Stimulated activated memory B cell treated with anti-CD40 and anti-IgM and Interleukin-4, amounts not matched to agents 10 μg/mL and 1 μg/mL and 100 μg/mL, for 72 hours (primary cell): Measurements from ENCODE around the gene ARRB1.
"Not testable (repeated sequence)": the region's sequence is repeated elsewhere in the genome, so short reads cannot be mapped to it uniquely, and the experiment has no call there.

ENCODE experiments used
- ATAC-seq: fragments of 150-1000 bp; cut with Tn5 transposase; 2 replicates; pipeline ENCODE4 v1.10.0; 2021
- H3K27ac Mint-ChIP-seq: one replicate; pipeline ENCODE4 v1.8.0; 2022; ENCODE audit warnings: mild to moderate bottlenecking, mixed read lengths
- H3K27me3 Mint-ChIP-seq: one replicate; pipeline ENCODE4 v1.8.0; 2022; ENCODE audit warnings: mixed read lengths
- H3K36me3 Mint-ChIP-seq: one replicate; pipeline ENCODE4 v1.8.0; 2022; ENCODE audit warnings: mixed read lengths
- H3K4me1 Mint-ChIP-seq: one replicate; pipeline ENCODE4 v1.8.0; 2022; ENCODE audit warnings: mixed read lengths
- H3K4me3 Mint-ChIP-seq: one replicate; pipeline ENCODE4 v1.8.0; 2022; ENCODE audit warnings: mild to moderate bottlenecking, moderate library complexity, mixed read lengths
- H3K9me3 Mint-ChIP-seq: one replicate; pipeline ENCODE4 v1.8.0; 2022; ENCODE audit warnings: mixed read lengths

Gene ARRB1

DNA sequence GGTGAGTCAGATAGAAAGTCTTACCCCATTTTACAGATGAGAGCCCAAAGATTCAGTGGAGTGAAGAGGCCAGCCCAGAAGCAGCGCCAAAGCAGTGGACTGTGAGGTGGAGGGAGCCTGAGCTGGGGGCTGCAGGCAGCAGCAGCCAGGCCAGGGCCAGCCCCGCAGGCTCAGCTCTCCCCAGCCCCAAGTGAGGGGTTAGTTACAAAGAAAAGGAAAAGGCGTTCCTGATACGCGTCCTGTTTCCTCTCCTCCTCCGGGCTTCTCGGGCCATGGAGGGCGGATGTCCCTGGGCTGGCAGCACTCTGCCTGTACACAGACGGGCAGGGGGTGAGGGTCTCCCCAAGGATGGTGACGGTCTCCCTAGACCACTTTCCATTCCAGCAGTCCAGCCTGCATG, 44.9 kb downstream of the ARRB1 start:
- H3K36me3 Mint-ChIP-seq = no peaks in the 10 kb centered on the region
- ATAC-seq = no peak
- H3K27me3 Mint-ChIP-seq = no peaks in the 10 kb centered on the region
- H3K4me3 Mint-ChIP-seq = no peak overlapping the region
- H3K9me3 Mint-ChIP-seq = no peaks in the 10 kb centered on the region
- H3K27ac Mint-ChIP-seq = no peak overlapping the region
- H3K4me1 Mint-ChIP-seq = no peaks in the 10 kb centered on the region

DNA sequence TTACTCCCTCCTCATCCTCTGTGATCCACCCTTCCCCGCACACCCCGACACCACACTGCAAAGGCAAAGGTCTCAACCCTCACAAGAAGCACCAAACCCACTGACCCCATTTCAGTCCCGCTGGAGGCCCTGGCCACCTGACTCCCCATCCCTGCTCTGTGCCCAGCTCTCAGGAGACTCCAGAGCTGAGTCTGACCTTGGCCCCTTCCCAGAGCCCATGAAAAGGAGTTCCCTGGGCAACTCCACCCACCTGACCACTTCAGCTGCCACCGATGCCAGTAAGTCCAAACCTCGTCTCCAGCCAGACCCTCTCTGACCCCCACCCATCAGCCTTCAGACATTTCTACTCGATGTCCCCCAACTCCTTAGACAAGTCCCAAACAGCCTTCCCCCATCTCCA, 45.5 kb downstream of the ARRB1 start:
- H3K4me1 Mint-ChIP-seq = no peaks in the 10 kb centered on the region
- no peaks in the 10 kb centered on the region for H3K27me3 Mint-ChIP-seq
- no peak for ATAC-seq
- H3K27ac Mint-ChIP-seq = no peak overlapping the region
- no peak overlapping the region for H3K4me3 Mint-ChIP-seq
- no peaks in the 10 kb centered on the region for H3K9me3 Mint-ChIP-seq
- H3K36me3 Mint-ChIP-seq = no peaks in the 10 kb centered on the region

DNA sequence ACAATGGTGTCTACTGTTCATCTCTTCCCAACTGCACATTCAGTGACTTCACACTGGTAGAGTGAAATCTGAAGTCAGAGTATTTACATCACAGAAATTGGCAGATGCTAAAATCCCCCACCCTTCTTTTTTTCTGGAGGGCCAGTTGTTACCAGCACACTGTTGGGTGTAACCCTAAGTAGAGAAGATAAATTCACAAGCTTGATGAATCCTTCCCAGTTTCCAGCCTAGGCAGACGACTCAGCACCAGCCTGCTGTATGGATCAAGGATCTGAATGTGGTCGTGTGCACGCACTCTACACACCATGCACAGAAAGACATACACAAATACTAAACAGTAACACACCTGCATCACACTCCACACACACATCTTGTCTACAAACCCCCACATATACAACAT, 46.0 kb downstream of the ARRB1 start:
- no peaks in the 10 kb centered on the region for H3K9me3 Mint-ChIP-seq
- no peaks in the 10 kb centered on the region for H3K36me3 Mint-ChIP-seq
- H3K27ac Mint-ChIP-seq = no peak overlapping the region
- H3K4me3 Mint-ChIP-seq = no peak overlapping the region
- no peaks in the 10 kb centered on the region for H3K27me3 Mint-ChIP-seq
- ATAC-seq = no peak
- H3K4me1 Mint-ChIP-seq = no peaks in the 10 kb centered on the region

DNA sequence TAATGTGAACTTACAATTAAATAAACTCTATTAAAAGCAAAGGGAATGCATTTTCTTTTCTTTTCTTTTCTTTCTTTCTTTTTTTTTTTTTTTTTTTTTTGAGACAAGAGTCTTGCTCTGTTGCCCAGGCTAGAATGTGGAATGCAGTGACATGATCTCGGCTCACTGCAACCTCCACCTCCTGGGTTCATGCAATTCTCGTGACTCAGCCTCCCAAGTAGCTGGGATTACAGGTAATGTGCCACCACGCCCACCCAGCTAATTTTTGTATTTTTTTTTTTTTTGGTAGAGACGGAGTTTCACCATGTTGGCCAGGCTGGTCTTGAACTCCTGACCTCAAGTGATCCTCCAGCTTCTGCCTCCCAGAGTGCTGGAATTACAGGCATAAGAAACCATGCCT, 46.5 kb downstream of the ARRB1 start:
- not testable (repeated sequence) for H3K9me3 Mint-ChIP-seq, H3K27ac Mint-ChIP-seq, H3K4me3 Mint-ChIP-seq, ATAC-seq, H3K27me3 Mint-ChIP-seq, H3K36me3 Mint-ChIP-seq, H3K4me1 Mint-ChIP-seq

DNA sequence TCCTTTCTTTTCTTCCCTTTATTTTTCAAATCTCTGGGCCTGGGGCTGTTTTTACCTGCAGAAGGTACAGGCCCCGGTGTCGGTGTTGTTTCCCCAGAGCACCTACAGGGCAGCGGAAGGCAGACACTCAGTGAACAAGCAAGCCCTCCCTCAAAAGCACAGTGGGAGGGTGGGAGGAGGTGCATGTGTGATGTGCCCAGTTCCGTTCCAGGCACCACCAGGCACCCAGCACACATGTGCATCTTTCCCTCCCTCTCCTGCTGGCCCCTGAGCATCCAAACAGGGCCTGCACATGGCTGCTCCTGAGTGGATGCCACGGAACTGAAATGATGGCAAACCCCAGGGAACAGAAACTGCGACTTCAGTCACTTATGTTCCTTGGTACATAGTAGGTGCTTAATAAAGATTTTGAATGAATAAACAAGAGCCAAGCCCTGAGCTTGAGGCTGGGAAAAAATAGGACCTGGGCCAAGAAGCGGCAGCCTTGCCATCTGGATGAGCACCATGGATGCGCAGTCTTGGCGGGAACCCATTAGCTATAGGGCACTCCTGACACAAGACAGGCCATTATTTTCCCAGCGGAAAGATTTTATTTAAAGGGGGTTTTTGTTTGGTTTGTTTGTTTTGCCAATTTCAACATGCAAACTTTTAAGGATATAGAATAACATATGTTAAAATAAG, 47.8 kb downstream of the ARRB1 start:
- Mint-ChIP-seq H3K9me3 (no peaks in the 10 kb centered on the region), H3K27ac (no peak overlapping the region), H3K4me3 (no peak overlapping the region), H3K4me1 (no peaks in the 10 kb centered on the region), H3K36me3 (no peaks in the 10 kb centered on the region), H3K27me3 (no peaks in the 10 kb centered on the region)
- ATAC-seq = no peak

DNA sequence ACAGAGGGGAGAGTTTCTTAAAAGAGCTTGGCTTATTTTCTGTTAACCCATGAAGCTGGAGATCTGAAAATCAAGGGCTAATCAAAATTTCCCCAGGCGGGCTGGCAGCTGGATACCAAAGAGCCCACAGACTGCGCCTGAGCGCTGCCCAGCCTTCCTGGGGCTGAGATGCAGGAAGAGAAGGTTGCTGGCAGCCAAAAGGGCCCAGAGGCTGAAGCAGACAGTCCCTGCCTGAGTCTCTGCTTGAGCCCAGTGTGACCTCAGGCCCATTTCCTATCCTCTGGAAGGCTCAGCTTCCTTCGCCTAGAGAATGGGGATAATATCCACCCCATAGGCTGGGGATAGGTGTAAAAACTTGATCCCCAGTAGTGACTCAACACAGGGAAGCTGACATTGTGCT, 49.1 kb downstream of the ARRB1 start:
- Mint-ChIP-seq H3K4me3 (no peak overlapping the region), H3K27ac (no peak overlapping the region), H3K27me3 (no peaks in the 10 kb centered on the region), H3K4me1 (no peaks in the 10 kb centered on the region), H3K36me3 (no peaks in the 10 kb centered on the region), H3K9me3 (no peaks in the 10 kb centered on the region)
- ATAC-seq = no peak

DNA sequence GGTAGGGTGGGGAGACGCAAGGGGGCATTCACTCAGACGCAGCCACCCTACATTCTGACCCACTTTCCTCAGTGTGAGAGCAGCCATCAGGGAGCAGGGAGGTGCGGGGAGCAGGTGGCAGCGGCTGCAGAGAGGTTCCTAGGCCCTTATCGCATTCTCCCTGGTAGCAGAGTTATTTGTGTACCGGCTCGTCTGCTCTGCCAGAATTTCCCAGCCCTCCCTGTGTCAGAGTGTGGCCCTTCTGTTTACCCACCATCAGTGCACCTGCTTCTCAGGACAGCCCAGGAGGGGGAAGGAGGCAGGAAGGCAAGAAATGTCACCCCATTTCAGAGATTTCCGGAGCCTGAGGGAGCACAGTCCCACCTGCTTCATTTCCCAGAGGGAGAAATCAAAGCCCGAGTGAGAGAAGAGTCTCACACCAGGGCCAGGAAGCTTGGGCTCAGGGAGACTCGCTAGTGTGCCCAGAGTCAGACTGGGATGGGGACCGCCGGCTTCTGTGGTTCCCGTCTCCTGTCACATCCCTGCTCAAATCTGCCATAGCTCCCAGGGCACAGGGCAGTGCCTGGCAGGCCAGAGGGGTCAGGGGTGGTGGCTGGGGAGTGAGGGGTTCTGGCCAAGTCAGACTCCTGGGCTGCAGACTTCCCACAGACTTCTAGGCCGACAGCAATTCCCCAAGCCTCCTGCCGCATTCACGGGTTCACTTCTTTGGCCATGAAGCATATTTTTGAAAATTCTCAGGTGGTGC, 49.7 kb downstream of the ARRB1 start:
- Mint-ChIP-seq H3K27ac (no peak overlapping the region), H3K4me3 (no peak overlapping the region)
- ATAC-seq = no peak

DNA sequence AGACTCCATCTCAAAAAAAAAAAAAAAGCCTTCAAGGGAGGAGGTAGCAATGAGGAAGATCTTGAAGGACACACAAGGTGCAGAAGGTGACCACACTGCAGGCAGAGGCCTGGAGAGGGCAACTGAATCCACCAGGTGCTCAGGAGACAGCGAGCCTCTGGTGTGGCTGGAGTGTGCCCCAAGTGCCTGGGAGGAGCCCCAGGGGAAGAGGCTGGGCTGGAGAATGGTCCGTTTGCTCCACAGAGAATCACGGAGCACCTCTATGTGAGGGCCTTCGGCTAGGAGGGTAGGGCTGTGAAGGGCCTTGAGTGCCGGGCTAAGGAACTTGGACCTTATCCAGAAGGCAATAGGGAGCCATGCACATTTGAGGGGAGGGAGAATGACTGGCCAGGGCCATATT, 50.3 kb downstream of the ARRB1 start:
- Mint-ChIP-seq H3K4me3 (no peak overlapping the region), H3K27ac (no peak overlapping the region), H3K36me3 (no peaks in the 10 kb centered on the region), H3K9me3 (no peaks in the 10 kb centered on the region), H3K27me3 (no peaks in the 10 kb centered on the region), H3K4me1 (no peaks in the 10 kb centered on the region)
- no peak for ATAC-seq

More for the DNA sequence above, 49.7 kb downstream of the ARRB1 start:
- Mint-ChIP-seq H3K4me1 (no peaks in the 10 kb centered on the region), H3K9me3 (no peaks in the 10 kb centered on the region), H3K36me3 (no peaks in the 10 kb centered on the region), H3K27me3 (no peaks in the 10 kb centered on the region)

DNA sequence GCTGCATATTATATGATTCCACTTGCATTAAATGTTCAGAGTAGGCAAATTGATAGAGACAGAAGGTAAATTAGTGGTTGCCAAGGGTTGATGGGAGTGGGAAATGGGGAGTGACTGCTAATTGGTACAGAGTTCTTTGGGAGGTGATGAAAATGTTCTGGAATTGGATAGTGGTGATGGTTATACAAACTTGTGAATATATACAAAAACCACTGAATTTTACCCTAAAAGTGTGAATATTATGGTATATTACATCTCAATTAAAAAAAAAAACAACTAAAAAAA, 52.5 kb downstream of the ARRB1 start:
- Mint-ChIP-seq H3K9me3 (no peaks in the 10 kb centered on the region), H3K4me1 (no peaks in the 10 kb centered on the region), H3K27me3 (peaks cover under 1% of the 10 kb centered on the region), H3K27ac (no peak overlapping the region), H3K36me3 (peaks cover 6% of the 10 kb centered on the region), H3K4me3 (no peak overlapping the region)
- ATAC-seq = no peak

DNA sequence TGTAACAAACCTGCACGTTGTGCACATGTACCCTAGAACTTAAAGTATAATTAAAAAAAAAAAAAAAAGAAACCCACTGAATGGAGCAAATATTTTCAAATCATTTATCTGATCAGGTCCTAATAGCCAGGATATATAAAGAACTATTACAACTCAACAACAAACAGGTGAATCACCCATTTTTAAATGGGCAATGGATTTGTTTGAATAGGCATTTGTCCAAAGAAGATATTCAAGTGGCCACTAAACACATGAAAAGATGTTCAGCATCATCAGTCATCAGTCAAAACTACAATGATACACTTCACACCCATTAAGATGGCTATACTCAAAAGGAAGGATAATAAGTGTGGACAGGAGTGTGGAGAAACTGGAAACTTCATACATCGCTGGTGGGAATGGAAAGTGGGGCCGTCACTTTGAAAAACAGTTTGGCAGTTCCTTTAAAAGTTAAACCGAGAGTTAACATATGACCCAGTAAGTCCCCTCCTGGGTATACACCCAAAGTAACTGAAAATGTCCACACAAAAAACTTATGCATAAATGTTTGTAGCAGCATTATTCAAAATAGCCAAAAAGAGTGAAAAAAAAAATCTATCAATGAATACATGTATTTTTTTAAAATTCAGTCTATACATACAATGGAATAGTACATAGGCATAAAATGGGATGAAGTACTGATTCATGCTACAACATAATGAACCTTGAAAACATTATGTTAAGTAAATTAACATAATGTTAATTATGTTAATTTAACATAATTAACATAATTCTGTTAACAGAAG, 53.1 kb downstream of the ARRB1 start:
- no peak overlapping the region for H3K4me3 Mint-ChIP-seq
- H3K4me1 Mint-ChIP-seq = no peaks in the 10 kb centered on the region
- peaks cover 6% of the 10 kb centered on the region for H3K36me3 Mint-ChIP-seq
- ATAC-seq = no peak
- H3K27me3 Mint-ChIP-seq = peaks cover 6% of the 10 kb centered on the region
- H3K9me3 Mint-ChIP-seq = no peaks in the 10 kb centered on the region
- no peak overlapping the region for H3K27ac Mint-ChIP-seq

DNA sequence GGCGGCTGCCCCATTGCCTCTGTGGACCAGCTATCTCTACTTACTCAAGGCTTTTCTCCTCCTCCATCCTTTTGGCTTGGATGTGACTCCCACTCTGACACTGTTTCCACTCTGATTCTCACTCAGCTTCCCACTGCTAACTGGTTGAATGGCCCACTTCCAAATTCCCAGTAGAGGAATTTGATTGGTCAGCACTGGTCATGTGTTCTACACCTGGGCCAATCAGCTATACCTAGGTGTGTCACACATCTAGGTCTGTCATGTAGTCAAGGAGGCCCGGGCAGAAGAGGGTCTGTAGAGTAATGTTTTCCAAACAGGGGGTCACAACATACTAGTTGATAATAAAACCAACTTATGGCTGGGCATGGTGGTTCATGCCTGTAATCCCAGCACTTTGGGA, 57.6 kb downstream of the ARRB1 start:
- Mint-ChIP-seq H3K4me3 (no peak overlapping the region), H3K9me3 (no peaks in the 10 kb centered on the region), H3K36me3 (peaks cover 6% of the 10 kb centered on the region), H3K27ac (no peak overlapping the region), H3K4me1 (no peaks in the 10 kb centered on the region), H3K27me3 (peaks cover 33% of the 10 kb centered on the region)
- no peak for ATAC-seq

DNA sequence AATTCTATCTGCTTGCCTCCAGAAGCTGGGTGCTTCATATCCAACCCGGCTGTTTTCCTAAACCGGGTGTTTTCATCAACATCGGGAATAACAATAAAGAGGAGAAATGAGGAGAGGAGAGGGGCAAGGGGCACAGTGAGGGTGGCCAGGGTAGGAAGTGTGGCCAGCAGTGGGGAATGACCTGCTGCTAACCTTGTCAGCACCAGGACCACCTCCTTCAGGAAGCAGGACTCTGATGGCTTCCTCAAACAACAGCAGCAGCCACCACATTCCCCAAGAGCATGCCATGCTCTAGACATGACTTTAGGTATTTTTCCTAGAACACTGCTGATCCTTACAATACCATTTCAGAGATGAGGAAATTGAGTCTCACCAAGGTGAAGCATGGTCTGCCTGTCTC, 58.5 kb downstream of the ARRB1 start:
- Mint-ChIP-seq H3K9me3 (no peaks in the 10 kb centered on the region), H3K27ac (no peak overlapping the region), H3K4me3 (no peak overlapping the region), H3K36me3 (peaks cover 6% of the 10 kb centered on the region), H3K4me1 (no peaks in the 10 kb centered on the region), H3K27me3 (peaks cover 33% of the 10 kb centered on the region)
- ATAC-seq = no peak

DNA sequence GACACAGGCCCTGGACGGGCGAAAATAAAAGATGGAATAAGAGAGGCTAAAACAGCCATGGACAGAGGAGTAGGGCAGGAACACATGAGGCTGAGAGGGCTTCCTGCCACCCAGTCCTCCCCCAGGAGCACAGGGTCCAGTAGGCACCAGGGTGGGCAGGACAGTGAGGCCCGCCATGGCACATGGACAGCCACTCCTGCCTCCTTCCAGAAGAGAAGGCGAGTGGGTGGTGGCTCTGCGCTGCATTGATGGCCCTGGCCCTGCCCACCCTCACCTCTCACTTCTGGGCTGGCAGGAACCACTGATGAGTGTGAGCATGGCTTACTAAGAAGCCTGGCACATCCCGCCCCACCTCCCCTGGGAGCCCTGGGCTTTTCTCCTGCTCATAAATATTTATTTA, 59.7 kb downstream of the ARRB1 start:
- H3K27ac Mint-ChIP-seq = no peak overlapping the region

DNA sequence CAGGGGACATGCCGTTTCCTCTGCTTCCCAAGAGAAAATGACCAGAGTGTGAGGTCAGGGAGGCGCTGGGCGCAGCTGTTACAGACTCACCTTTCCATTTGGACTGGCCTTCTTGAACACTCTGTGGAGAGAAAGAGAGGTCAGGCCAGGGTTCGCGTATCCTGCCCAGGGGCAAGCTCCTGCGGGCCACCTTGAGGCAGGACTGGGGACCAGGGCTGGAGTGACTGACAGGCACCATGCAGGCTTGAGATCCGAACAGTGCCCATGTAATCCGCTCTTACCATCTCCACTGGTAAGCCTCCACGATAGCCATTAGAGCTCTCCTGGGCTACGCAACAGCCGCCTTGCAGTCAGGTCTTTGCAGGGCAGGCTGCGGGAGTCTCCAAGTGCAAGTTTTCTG, 61.5 kb downstream of the ARRB1 start:
- no peak for ATAC-seq
- no peak overlapping the region for H3K27ac Mint-ChIP-seq
- no peaks in the 10 kb centered on the region for H3K9me3 Mint-ChIP-seq
- no peak overlapping the region for H3K4me3 Mint-ChIP-seq
- H3K36me3 Mint-ChIP-seq = no peaks in the 10 kb centered on the region
- H3K27me3 Mint-ChIP-seq = peaks cover 33% of the 10 kb centered on the region
- no peaks in the 10 kb centered on the region for H3K4me1 Mint-ChIP-seq

More for the DNA sequence above, 59.7 kb downstream of the ARRB1 start:
- ATAC-seq = no peak
- peaks cover 6% of the 10 kb centered on the region for H3K36me3 Mint-ChIP-seq
- no peak overlapping the region for H3K4me3 Mint-ChIP-seq
- no peaks in the 10 kb centered on the region for H3K4me1 Mint-ChIP-seq
- peaks cover 33% of the 10 kb centered on the region for H3K27me3 Mint-ChIP-seq
- no peaks in the 10 kb centered on the region for H3K9me3 Mint-ChIP-seq

DNA sequence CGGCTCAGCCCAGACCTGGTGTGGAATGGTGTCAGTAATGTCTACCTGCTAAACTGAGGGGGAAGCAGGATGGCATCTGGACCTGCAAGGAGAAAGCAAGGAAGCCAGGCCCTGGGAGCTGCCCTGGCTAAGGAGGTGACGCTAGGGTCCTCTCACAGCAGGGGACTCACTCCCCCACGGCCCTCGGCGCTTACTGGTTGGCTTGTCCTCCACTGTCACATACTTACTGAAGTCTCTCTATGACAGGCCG, 62.0 kb downstream of the ARRB1 start:
- Mint-ChIP-seq H3K27ac (no peak overlapping the region), H3K27me3 (peaks cover 33% of the 10 kb centered on the region), H3K4me1 (no peaks in the 10 kb centered on the region), H3K9me3 (no peaks in the 10 kb centered on the region), H3K36me3 (no peaks in the 10 kb centered on the region), H3K4me3 (no peak overlapping the region)
- ATAC-seq = no peak

DNA sequence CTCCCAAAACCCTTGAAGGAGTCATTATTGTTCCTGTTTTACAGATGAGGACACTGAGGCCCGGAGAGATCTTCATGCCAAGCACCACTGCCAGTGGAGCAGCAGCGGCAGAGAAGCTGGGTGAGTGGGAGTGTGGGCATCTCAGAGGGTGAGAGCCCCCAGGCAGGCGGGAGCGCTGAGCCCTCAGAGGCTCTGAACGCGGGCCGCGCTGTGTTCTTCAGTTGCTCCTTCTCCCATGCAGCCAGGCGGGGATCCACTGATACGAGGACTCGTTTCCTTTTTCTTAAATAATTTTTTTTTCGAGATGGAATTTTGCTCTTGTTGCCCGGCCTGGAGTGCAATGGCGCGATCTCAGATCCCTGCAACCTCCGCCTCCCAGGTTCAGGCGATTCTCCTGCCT, 63.9 kb downstream of the ARRB1 start:
- Mint-ChIP-seq H3K27me3 (peaks cover 21% of the 10 kb centered on the region), H3K27ac (no peak overlapping the region), H3K4me1 (no peaks in the 10 kb centered on the region), H3K36me3 (no peaks in the 10 kb centered on the region), H3K4me3 (no peak overlapping the region), H3K9me3 (no peaks in the 10 kb centered on the region)
- no peak for ATAC-seq
